Measurements from ENCODE around the gene STXBP5L. TPM values are rescaled to one million over a fixed set of nuclear protein-coding genes. Genes with fewer than 3 reads are reported as not detected.

The STXBP5L gene
- polyA plus RNA-seq, 1 donor from 2014 or later: 7.6 TPM

DNA sequence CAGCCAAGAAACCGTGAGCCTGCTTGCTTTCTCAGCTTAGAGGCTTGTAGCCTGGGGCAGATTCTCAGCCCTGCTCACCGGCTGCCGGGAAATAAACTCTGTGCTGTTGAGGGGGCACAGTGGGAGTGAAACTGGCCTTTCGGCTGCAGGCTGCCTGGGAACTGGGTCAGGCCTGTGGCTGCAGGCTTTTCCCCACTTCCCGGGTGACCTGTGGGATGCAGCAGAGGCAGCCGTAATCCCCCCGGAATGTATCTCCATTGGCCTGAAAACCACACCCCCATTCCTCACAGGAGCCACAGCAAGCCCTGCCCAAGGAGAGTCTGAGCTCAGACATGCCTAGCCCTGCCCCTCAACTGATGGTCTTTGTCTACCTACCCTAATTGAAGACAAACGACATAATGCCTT, 110.9 kb downstream of the STXBP5L start:
- no peaks in the 10 kb centered on the region for H3K79me2 ChIP-seq (replicated peaks; ENCODE audit: insufficient read depth, low read length)
- H3K27me3 ChIP-seq (ENCODE audit: insufficient read depth, low read depth, low read length): no peaks in the 10 kb centered on the region
- H3K9me3 ChIP-seq (ENCODE audit: low read length): no peaks in the 10 kb centered on the region
- no peak overlapping the region for H3K27ac ChIP-seq (ENCODE audit: low read length)
- no peak for TF ChIP-seq SMC3 (conservative IDR thresholded peaks at IDR 0.05; ENCODE audit: poor library complexity)
- TF ChIP-seq, protein P1, sequence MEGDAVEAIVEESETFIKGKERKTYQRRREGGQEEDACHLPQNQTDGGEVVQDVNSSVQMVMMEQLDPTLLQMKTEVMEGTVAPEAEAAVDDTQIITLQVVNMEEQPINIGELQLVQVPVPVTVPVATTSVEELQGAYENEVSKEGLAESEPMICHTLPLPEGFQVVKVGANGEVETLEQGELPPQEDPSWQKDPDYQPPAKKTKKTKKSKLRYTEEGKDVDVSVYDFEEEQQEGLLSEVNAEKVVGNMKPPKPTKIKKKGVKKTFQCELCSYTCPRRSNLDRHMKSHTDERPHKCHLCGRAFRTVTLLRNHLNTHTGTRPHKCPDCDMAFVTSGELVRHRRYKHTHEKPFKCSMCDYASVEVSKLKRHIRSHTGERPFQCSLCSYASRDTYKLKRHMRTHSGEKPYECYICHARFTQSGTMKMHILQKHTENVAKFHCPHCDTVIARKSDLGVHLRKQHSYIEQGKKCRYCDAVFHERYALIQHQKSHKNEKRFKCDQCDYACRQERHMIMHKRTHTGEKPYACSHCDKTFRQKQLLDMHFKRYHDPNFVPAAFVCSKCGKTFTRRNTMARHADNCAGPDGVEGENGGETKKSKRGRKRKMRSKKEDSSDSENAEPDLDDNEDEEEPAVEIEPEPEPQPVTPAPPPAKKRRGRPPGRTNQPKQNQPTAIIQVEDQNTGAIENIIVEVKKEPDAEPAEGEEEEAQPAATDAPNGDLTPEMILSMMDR (IDR thresholded peaks at IDR 0.05; ENCODE audit: poor library complexity, severe bottlenecking): no peak
- TF ChIP-seq TAF1 (IDR thresholded peaks at IDR 0.05; ENCODE audit: low read depth): no peak
- no peak for TF ChIP-seq RAD21 (conservative IDR thresholded peaks at IDR 0.05)
- no peak for TF ChIP-seq MXI1 (conservative IDR thresholded peaks at IDR 0.05; ENCODE audit: poor library complexity, severe bottlenecking)
- TF ChIP-seq POLR2AphosphoS5 (IDR thresholded peaks at IDR 0.05): no peak
- TF ChIP-seq, protein P2, sequence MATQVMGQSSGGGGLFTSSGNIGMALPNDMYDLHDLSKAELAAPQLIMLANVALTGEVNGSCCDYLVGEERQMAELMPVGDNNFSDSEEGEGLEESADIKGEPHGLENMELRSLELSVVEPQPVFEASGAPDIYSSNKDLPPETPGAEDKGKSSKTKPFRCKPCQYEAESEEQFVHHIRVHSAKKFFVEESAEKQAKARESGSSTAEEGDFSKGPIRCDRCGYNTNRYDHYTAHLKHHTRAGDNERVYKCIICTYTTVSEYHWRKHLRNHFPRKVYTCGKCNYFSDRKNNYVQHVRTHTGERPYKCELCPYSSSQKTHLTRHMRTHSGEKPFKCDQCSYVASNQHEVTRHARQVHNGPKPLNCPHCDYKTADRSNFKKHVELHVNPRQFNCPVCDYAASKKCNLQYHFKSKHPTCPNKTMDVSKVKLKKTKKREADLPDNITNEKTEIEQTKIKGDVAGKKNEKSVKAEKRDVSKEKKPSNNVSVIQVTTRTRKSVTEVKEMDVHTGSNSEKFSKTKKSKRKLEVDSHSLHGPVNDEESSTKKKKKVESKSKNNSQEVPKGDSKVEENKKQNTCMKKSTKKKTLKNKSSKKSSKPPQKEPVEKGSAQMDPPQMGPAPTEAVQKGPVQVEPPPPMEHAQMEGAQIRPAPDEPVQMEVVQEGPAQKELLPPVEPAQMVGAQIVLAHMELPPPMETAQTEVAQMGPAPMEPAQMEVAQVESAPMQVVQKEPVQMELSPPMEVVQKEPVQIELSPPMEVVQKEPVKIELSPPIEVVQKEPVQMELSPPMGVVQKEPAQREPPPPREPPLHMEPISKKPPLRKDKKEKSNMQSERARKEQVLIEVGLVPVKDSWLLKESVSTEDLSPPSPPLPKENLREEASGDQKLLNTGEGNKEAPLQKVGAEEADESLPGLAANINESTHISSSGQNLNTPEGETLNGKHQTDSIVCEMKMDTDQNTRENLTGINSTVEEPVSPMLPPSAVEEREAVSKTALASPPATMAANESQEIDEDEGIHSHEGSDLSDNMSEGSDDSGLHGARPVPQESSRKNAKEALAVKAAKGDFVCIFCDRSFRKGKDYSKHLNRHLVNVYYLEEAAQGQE (IDR thresholded peaks at IDR 0.05; ENCODE audit: borderline replicate concordance): no peak
- TF ChIP-seq EP300 (conservative IDR thresholded peaks at IDR 0.05; ENCODE audit: poor library complexity, severe bottlenecking): no peak
- TF ChIP-seq EZH2 (IDR thresholded peaks at IDR 0.05; ENCODE audit: borderline replicate concordance, insufficient read depth, low read length, poor library complexity, severe bottlenecking): no peak
- H3K4me3 ChIP-seq (ENCODE audit: low read length): no peak overlapping the region
- H3K4me2 ChIP-seq (ENCODE audit: low read length): no peak overlapping the region
- H3K36me3 ChIP-seq (ENCODE audit: insufficient read depth, low read length): no peaks in the 10 kb centered on the region
- H2AFZ ChIP-seq (ENCODE audit: low read depth, low read length): no peak overlapping the region
- H3K9ac ChIP-seq (ENCODE audit: low read length): no peak overlapping the region
- H4K20me1 ChIP-seq (ENCODE audit: insufficient read depth): no peaks in the 10 kb centered on the region
- no peaks in the 10 kb centered on the region for H3K9me2 ChIP-seq (ENCODE audit: insufficient read depth, low read length)
- no peaks in the 10 kb centered on the region for H3F3A ChIP-seq (ENCODE audit: insufficient read depth, low read length, poor library complexity, severe bottlenecking)

DNA sequence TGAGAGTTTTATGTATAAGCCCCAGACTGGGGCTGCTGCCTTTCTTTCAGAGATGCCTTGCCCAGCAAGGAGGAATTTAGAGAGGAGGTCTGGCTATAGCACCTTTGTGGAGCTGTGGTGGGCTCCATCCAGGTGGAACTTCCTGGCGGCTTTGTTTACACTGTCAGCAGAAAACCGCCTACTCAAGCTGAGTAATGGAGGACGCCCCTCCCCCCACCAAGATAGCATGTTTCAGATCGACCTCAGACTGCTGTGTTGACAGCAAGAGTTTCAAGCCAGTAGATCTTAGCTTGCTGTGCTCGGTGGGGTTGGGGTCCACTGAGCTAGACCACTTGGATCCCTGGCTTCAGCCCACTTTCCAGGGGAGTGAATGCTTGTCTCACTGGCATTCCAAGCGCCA, 155.6 kb downstream of the STXBP5L start:
- TF ChIP-seq SMC3 (conservative IDR thresholded peaks at IDR 0.05; ENCODE audit: poor library complexity) (no peak), RAD21 (conservative IDR thresholded peaks at IDR 0.05) (no peak), MXI1 (conservative IDR thresholded peaks at IDR 0.05; ENCODE audit: poor library complexity, severe bottlenecking) (no peak), EP300 (conservative IDR thresholded peaks at IDR 0.05; ENCODE audit: poor library complexity, severe bottlenecking) (no peak), TAF1 (IDR thresholded peaks at IDR 0.05; ENCODE audit: low read depth) (no peak), POLR2AphosphoS5 (IDR thresholded peaks at IDR 0.05) (no peak), EZH2 (IDR thresholded peaks at IDR 0.05; ENCODE audit: borderline replicate concordance, insufficient read depth, low read length, poor library complexity, severe bottlenecking) (no peak)
- TF ChIP-seq, protein P2 (IDR thresholded peaks at IDR 0.05; ENCODE audit: borderline replicate concordance): no peak
- TF ChIP-seq, protein P1 (IDR thresholded peaks at IDR 0.05; ENCODE audit: poor library complexity, severe bottlenecking): no peak
- Histone ChIP-seq H3K79me2 (replicated peaks; ENCODE audit: insufficient read depth, low read length) (no peaks in the 10 kb centered on the region), H3K27me3 (ENCODE audit: insufficient read depth, low read depth, low read length) (no peaks in the 10 kb centered on the region)

More for the DNA sequence above, 155.6 kb downstream of the STXBP5L start:
- H2AFZ ChIP-seq (ENCODE audit: low read depth, low read length): no peak overlapping the region
- no peaks in the 10 kb centered on the region for H3K9me3 ChIP-seq (ENCODE audit: low read length)
- no peaks in the 10 kb centered on the region for H3K9me2 ChIP-seq (ENCODE audit: insufficient read depth, low read length)
- H3F3A ChIP-seq (ENCODE audit: insufficient read depth, low read length, poor library complexity, severe bottlenecking): no peaks in the 10 kb centered on the region
- H3K36me3 ChIP-seq (ENCODE audit: insufficient read depth, low read length): no peaks in the 10 kb centered on the region
- H3K9ac ChIP-seq (ENCODE audit: low read length): no peak overlapping the region
- H3K27ac ChIP-seq (ENCODE audit: low read length): no peak overlapping the region
- no peak overlapping the region for H3K4me2 ChIP-seq (ENCODE audit: low read length)
- no peaks in the 10 kb centered on the region for H4K20me1 ChIP-seq (ENCODE audit: insufficient read depth)
- H3K4me3 ChIP-seq (ENCODE audit: low read length): no peak overlapping the region
